Upper lobe of right lung (tissue), 1 donor: ENCODE results near the gene SKI. TPM values are rescaled to one million over a fixed set of nuclear protein-coding genes. Genes with fewer than 3 reads are reported as not detected.
A peak's percentile ranks its signal among the peaks of the same experiment; 100 is the strongest.

ENCODE experiments used
- ATAC-seq: fragments of 200-7000 bp; cut with Tn5 transposase; one replicate; pipeline ENCODE4 v1.9.1; 2020; ENCODE audit warnings: mild to moderate bottlenecking, moderate library complexity
- DNase-seq: peaks from one replicate; pipeline ENCODE4 v3.0.0-alpha.2; 2020
- H3K27ac ChIP-seq: fragments of 200-600 bp; one replicate; pipeline ENCODE4 v1.8.0; 2022
- H3K27me3 ChIP-seq: fragments of 200-600 bp; one replicate; pipeline ENCODE4 v1.8.0; 2022; ENCODE audit warnings: mild to moderate bottlenecking
- H3K36me3 ChIP-seq: fragments of 200-600 bp; one replicate; pipeline ENCODE4 v1.8.0; 2022
- H3K4me1 ChIP-seq: fragments of 200-600 bp; one replicate; pipeline ENCODE4 v1.8.0; 2022
- H3K4me3 ChIP-seq: fragments of 200-600 bp; one replicate; pipeline ENCODE4 v1.8.0; 2022; ENCODE audit warnings: mild to moderate bottlenecking
- H3K9me3 ChIP-seq: fragments of 200-600 bp; one replicate; pipeline ENCODE4 v1.8.0; 2022
- intact Hi-C: fragments of 100-400 bp; cut with DNase I; formaldehyde crosslinking; loops from one replicate; pipeline ENCODE4 v1.11.0; 2022
- total RNA-seq: library from RNA; stranded (reverse); fragmentation: NEBNext Ultra II Directional; extraction: Animal tissue kit (Norgen Biotek cat#: 25700); gene quantifications from one replicate; pipeline ENCODE4 v1.2.1, GENCODE V29; 2021
- TF ChIP-seq, protein P1 (sequence below): fragments of 200-600 bp; IDR thresholded peaks from one replicate; pipeline ENCODE4 v1.8.0; 2022; ENCODE audit warnings: antibody characterized with exemption
- donor health status: DM: no; HTN: yes; CAD: no; lungs with severe emphysema.

The SKI gene
- total RNA-seq, 1 donor from 2014 or later, result 89.6 TPM

DNA sequence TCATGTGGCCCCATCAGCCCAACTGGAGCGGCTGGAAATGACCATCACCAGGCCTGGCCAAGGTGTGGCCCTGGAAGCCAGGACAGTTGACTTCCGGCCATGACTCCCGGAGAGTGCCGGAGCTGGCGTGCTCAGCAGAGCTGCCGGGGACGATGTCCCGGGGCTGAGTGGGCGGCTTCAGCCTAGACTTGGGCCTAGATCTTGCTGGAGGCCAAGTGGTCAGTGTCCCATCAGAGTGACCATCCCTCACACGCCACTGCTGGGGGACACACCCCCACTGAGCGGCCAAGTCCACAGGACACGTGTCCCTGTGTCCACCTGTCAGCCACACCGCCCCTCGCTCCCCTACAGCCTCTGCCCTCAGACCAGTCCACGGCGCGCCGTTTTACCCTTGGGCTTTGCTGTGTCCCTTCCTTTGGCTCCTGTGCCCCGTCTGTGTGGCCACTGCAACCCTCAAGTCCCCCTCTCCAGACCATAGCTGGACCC lies 37.6 kb upstream of the SKI start:
- intact Hi-C loops, result loop anchor here (10.0 kb wide), 1 partner anchor 124 kb away; no protein-coding TSS in a partner anchor
- TF ChIP-seq, protein P1, sequence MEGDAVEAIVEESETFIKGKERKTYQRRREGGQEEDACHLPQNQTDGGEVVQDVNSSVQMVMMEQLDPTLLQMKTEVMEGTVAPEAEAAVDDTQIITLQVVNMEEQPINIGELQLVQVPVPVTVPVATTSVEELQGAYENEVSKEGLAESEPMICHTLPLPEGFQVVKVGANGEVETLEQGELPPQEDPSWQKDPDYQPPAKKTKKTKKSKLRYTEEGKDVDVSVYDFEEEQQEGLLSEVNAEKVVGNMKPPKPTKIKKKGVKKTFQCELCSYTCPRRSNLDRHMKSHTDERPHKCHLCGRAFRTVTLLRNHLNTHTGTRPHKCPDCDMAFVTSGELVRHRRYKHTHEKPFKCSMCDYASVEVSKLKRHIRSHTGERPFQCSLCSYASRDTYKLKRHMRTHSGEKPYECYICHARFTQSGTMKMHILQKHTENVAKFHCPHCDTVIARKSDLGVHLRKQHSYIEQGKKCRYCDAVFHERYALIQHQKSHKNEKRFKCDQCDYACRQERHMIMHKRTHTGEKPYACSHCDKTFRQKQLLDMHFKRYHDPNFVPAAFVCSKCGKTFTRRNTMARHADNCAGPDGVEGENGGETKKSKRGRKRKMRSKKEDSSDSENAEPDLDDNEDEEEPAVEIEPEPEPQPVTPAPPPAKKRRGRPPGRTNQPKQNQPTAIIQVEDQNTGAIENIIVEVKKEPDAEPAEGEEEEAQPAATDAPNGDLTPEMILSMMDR, result no peak
- H3K4me3 ChIP-seq, result peak overlapping the region; percentile 56
- H3K4me1 ChIP-seq, result peaks cover 46% of the 10 kb centered on the region
- DNase-seq, result no peak
- H3K9me3 ChIP-seq, result no peaks in the 10 kb centered on the region
- peak overlapping the region; percentile 91 for H3K27ac ChIP-seq
- H3K27me3 ChIP-seq, result no peaks in the 10 kb centered on the region
- H3K36me3 ChIP-seq, result peaks cover 6% of the 10 kb centered on the region
- no peak for ATAC-seq

DNA sequence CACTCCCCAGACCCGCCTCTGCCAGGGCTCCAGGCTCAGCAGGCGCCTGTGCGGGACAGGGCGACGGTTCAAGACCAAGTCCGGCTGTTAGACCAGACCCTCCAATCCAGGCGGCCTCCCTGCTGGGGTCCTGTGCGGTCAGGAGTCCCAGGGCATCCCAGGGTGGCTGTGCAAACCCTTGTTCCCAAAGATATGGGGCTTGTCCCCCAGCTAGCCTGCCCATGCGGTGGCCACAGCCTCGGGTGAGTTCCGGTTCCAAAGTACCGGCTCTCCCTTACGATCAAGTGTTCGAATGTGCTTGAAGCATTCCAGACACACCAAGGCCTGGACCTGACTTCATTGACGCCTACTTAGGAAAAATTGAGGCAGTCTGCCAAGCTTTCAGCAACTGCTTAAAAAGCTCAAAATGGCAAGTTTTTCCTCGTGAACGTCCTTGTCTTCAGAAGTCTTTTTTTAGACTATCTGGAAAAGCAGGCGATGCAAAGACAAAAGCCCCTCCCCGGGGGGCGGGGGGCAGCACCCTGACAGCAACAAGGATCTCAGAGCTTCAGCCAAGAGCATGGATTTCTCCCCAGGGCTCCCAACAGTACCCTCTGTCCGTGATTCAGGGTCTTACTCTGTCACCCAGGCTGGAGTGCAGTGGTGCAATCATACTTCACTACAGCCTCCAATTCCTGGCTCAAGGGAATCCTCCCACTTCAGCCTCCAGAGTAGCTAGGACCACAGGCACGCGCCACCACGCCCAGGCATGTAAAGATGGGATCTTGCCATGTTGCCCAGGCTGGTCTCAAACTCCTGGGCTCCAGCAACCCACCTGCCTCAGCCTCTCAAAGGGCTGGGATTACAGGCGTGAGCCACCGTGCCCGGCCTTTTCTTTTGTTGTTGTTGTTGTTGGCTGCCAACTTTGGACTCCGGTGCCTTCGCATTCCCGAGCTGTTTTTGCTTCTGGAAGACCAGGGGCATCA lies 35.8 kb upstream of the SKI start:
- Histone ChIP-seq H3K9me3 (no peaks in the 10 kb centered on the region), H3K36me3 (no peaks in the 10 kb centered on the region), H3K27ac (peak overlapping the region; percentile 47), H3K4me1 (peaks cover 51% of the 10 kb centered on the region), H3K27me3 (no peaks in the 10 kb centered on the region), H3K4me3 (no peak overlapping the region)
- TF ChIP-seq, protein P1, result no peak
- ATAC-seq (no peak), DNase-seq (no peak)
- intact Hi-C loops, result loop anchor here (10.0 kb wide), 1 partner anchor 122 kb away; no protein-coding TSS in a partner anchor

DNA sequence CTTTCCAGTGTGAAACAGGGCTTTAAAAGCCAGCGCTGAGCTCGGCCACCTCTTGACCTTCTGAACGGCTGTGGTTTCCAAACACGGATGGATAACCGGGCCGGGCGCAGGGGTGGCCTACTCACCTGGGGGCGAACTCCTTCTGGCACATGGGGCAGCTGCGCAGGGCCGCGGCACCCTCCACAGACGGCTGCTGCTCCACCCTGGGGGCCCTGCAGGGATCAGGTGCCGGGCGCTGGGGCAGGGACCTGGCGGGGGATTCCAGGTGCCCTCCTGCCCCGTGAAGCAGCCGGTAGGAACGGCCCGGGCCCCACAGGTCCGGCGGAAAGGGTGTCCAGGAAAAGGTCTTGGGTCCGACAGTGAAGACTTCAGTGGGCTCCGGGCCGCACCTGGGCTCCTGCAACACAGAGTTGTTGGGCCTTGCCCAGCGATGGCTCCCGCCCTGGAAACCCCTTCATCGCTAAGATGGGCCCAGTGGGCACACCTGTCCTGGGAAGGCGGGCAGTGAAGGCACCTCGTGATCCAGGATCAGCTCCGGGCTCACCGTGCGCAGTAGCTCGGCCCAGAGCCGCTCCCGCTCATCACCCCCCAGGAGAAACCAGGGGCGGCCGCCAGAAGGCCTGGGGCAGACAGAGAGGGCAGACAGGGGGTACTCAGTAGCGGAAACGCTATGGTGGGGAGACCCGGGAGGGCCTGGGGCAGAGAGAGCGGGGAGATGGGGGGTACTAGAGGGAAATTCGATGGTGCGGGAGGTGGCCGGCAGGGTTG lies 34.4 kb upstream of the SKI start:
- intact Hi-C loops, result loop anchor here (10.0 kb wide), 1 partner anchor 121 kb away; no protein-coding TSS in a partner anchor
- H3K27me3 ChIP-seq, result no peaks in the 10 kb centered on the region
- TF ChIP-seq, protein P1, result no peak
- peak overlapping the region; percentile 80 for H3K4me3 ChIP-seq
- H3K9me3 ChIP-seq, result no peaks in the 10 kb centered on the region
- H3K36me3 ChIP-seq, result no peaks in the 10 kb centered on the region
- no peak for ATAC-seq
- DNase-seq, result no peak
- peak overlapping the region; percentile 60 for H3K27ac ChIP-seq
- peaks cover 51% of the 10 kb centered on the region for H3K4me1 ChIP-seq

DNA sequence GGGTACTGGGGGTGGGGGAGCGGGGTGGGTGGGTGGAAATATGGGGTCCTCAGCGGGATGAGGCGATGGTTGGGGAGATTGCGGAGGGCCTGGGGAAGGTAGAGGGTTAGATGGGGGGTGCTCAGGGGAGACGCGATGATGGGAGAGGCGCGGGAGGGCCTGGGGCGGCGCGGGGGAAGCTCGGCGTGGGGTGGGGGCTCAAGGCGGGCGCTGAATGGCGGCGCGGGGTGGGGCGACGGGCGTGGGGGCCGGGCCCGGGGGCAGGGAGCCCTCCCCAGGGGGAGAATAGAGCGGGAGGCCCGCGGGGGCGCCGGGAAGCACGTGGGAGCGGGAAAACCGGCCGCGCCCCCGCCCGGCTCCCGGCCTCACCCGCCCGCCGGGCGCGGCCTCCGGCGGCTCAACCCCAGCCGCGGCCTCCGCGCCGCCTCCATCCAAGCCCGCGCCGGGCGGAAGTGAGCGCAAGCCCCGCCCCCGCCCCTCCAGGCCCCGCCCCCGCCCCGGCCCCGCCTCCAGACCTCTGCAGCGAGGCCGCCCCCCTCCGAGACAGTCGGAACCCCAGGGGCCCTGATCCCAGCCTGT lies 33.7 kb upstream of the SKI start, which contains the start of gene FAAP20:
FAAP20 (minus strand) TSS at position 454 of the 579 bp plus-strand sequence; CDS start at position 431, 23 bp downstream.
- DNase-seq, result no peak
- Histone ChIP-seq H3K4me3 (peak within 1 kb of the TSS; percentile 80), H3K27ac (peak within 1 kb of the TSS; percentile 87), H3K27me3 (no peaks in the 10 kb centered on the region), H3K36me3 (no peaks in the 10 kb centered on the region), H3K4me1 (peaks cover 50% of the 10 kb centered on the region), H3K9me3 (no peaks in the 10 kb centered on the region)
- intact Hi-C loops, result loop anchor here (10.0 kb wide), 1 partner anchor 120 kb away; no protein-coding TSS in a partner anchor
- ATAC-seq, result peak; percentile 63
- TF ChIP-seq, protein P1, result no peak
